Right cardiac atrium (tissue), 5 donors: ENCODE data around the gene IL31. TPM values are rescaled to one million over a fixed set of nuclear protein-coding genes. Genes with fewer than 3 reads are reported as not detected.

Source experiments
- ATAC-seq, 2 donors: fragments of 200-7000 bp; cut with Tn5 transposase; one replicate each; pipeline versions ENCODE4 v1.8.0 to v1.9.1; 2020; ENCODE audit warnings: moderate library complexity in 2 of 2, mild to moderate bottlenecking in 1 of 2
- DNase-seq, 3 donors: peaks; one replicate each; pipeline ENCODE4 v3.0.0-alpha.2; 2020
- H3K27ac ChIP-seq: one replicate; pipeline ENCODE4 v1.5.1; 2013; ENCODE audit warnings: mild to moderate bottlenecking, low read length, control low read depth, moderate library complexity
- H3K27me3 ChIP-seq: one replicate; pipeline ENCODE4 v1.6.1; 2013; ENCODE audit not compliant: control insufficient read depth, insufficient read depth
- H3K4me1 ChIP-seq: one replicate; pipeline ENCODE4 v1.6.1; 2013; ENCODE audit warnings: low read length; ENCODE audit not compliant: control insufficient read depth, insufficient read depth
- H3K4me3 ChIP-seq: one replicate; pipeline ENCODE4 v1.5.1; 2013; ENCODE audit warnings: low read length, control low read depth
- H3K9me3 ChIP-seq: one replicate; pipeline ENCODE4 v1.6.1; 2013; ENCODE audit warnings: low read length; ENCODE audit not compliant: control insufficient read depth
- WGBS: extraction: QIAGEN DNeasy Blood & Tissue Kit; methylation state at CpG from one replicate; pipeline ENCODE4 v1.1.7; 2013; 5-methylcytosine and 5-hydroxymethylcytosine counted together
- intact Hi-C, 4 donors: fragments of 100-400 bp; cut with DNase I; formaldehyde crosslinking; loops; one replicate each; pipeline versions ENCODE4 v1.11.0 to v1.14.0; 2022 to 2023
- polyA plus RNA-seq: library from polyadenylated mRNA; stranded (reverse); fragments of 200-250 nt; gene quantifications from one replicate; pipeline ENCODE4 v1.2.3, GENCODE V29; 2013
- total RNA-seq, 4 donors: library from RNA; stranded (reverse); fragmentation: NEBNext Ultra II Directional; extraction: Animal tissue kit (Norgen Biotek cat#: 25700); gene quantifications; one replicate each; pipeline ENCODE4 v1.2.1, GENCODE V29; 2021
- donor health status: healthy with polysubstance abuse.
- donor health status: DM: no; HTN: yes; CAD: no.
- donor health status: DM: no; HTN: no; CAD: no.
- donor health status: DM: no; HTN: yes; CAD: no; lungs with severe emphysema.
- donor health status: DM: yes; HTN: yes; CAD: no.

The IL31 gene
- total and polyA plus RNA-seq, 5 donors, result not detected

GRCh38 chr12:122171399-122171798 lies 2.6 kb downstream of the IL31 start:
- intact Hi-C loops, result no loop called here
- no peaks in the 10 kb centered on the region for H3K9me3 ChIP-seq
- no peaks in the 10 kb centered on the region for H3K4me1 ChIP-seq
- H3K4me3 ChIP-seq, result no peak overlapping the region
- no peak for DNase-seq
- no peak overlapping the region for H3K27ac ChIP-seq
- no peak for ATAC-seq
- no peaks in the 10 kb centered on the region for H3K27me3 ChIP-seq
- WGBS, result 91% methylated on average over 5 of the region's 5 CpGs

- ATAC-seq, result no peak
- 94% methylated on average over 3 of the region's 3 CpGs for WGBS
- intact Hi-C loops, result no loop called here
- Histone ChIP-seq H3K27me3 (no peaks in the 10 kb centered on the region), H3K9me3 (no peaks in the 10 kb centered on the region), H3K27ac (no peak overlapping the region), H3K4me1 (no peaks in the 10 kb centered on the region), H3K4me3 (no peak overlapping the region)
- no peak for DNase-seq
These were observed 5.5 kb downstream of the IL31 start for GRCh38 chr12:122168492-122168891.

GRCh38 chr12:122167356-122167925 lies 6.6 kb downstream of the IL31 start:
- H3K27me3 ChIP-seq, result no peaks in the 10 kb centered on the region
- DNase-seq, result no peak
- no peak for ATAC-seq
- H3K27ac ChIP-seq, result no peak overlapping the region
- no peaks in the 10 kb centered on the region for H3K4me1 ChIP-seq
- WGBS, result 72% methylated on average over 10 of the region's 10 CpGs
- no peaks in the 10 kb centered on the region for H3K9me3 ChIP-seq
- no peak overlapping the region for H3K4me3 ChIP-seq
- intact Hi-C loops, result no loop called here

- no peak overlapping the region for H3K27ac ChIP-seq
- no peak for DNase-seq
- WGBS, result 83% methylated on average over 22 of the region's 22 CpGs
- intact Hi-C loops, result no loop called here
- ATAC-seq, result no peak
- no peak overlapping the region for H3K4me3 ChIP-seq
- H3K27me3 ChIP-seq, result no peaks in the 10 kb centered on the region
- no peaks in the 10 kb centered on the region for H3K9me3 ChIP-seq
- no peaks in the 10 kb centered on the region for H3K4me1 ChIP-seq
These were observed 7.3 kb downstream of the IL31 start for GRCh38 chr12:122166422-122167349.

GRCh38 chr12:122162976-122163375 lies 11.0 kb downstream of the IL31 start:
- no peaks in the 10 kb centered on the region for H3K4me1 ChIP-seq
- intact Hi-C loops, result no loop called here
- WGBS, result 87% methylated on average over 3 of the region's 3 CpGs

GRCh38 chr12:122161682-122162081 lies 12.3 kb downstream of the IL31 start:
- no peaks in the 10 kb centered on the region for H3K27me3 ChIP-seq
- ATAC-seq, result no peak

More at GRCh38 chr12:122162976-122163375, 11.0 kb downstream of the IL31 start:
- DNase-seq, result no peak
- ATAC-seq, result no peak
- no peaks in the 10 kb centered on the region for H3K27me3 ChIP-seq
- no peaks in the 10 kb centered on the region for H3K9me3 ChIP-seq
- no peak overlapping the region for H3K27ac ChIP-seq
- H3K4me3 ChIP-seq, result no peak overlapping the region

GRCh38 chr12:122160761-122161160 lies 13.3 kb downstream of the IL31 start:
- no peak for DNase-seq
- Histone ChIP-seq H3K27ac (no peak overlapping the region), H3K4me3 (no peak overlapping the region), H3K4me1 (no peaks in the 10 kb centered on the region), H3K27me3 (no peaks in the 10 kb centered on the region), H3K9me3 (no peaks in the 10 kb centered on the region)
- ATAC-seq, result no peak
- intact Hi-C loops, result no loop called here
- 81% methylated on average over 11 of the region's 11 CpGs for WGBS

More at GRCh38 chr12:122161682-122162081, 12.3 kb downstream of the IL31 start:
- WGBS, result 60% methylated on average over 8 of the region's 8 CpGs
- Histone ChIP-seq H3K4me3 (no peak overlapping the region), H3K4me1 (no peaks in the 10 kb centered on the region), H3K27ac (no peak overlapping the region), H3K9me3 (no peaks in the 10 kb centered on the region)
- DNase-seq, result no peak
- intact Hi-C loops, result no loop called here

- intact Hi-C loops, result no loop called here
- WGBS, result 59% methylated on average over 4 of the region's 4 CpGs
These were observed 14.1 kb downstream of the IL31 start for GRCh38 chr12:122159882-122160281.

GRCh38 chr12:122158700-122159285 lies 15.2 kb downstream of the IL31 start:
- no peaks in the 10 kb centered on the region for H3K9me3 ChIP-seq
- no peak overlapping the region for H3K4me3 ChIP-seq
- no peaks in the 10 kb centered on the region for H3K4me1 ChIP-seq
- no peaks in the 10 kb centered on the region for H3K27me3 ChIP-seq
- ATAC-seq (no peak), DNase-seq (no peak)
- intact Hi-C loops, result no loop called here
- 89% methylated on average over 7 of the region's 7 CpGs for WGBS
- no peak overlapping the region for H3K27ac ChIP-seq

More at GRCh38 chr12:122159882-122160281, 14.1 kb downstream of the IL31 start:
- H3K9me3 ChIP-seq, result no peaks in the 10 kb centered on the region
- ATAC-seq, result no peak
- no peaks in the 10 kb centered on the region for H3K27me3 ChIP-seq
- H3K27ac ChIP-seq, result no peak overlapping the region
- DNase-seq, result no peak
- H3K4me3 ChIP-seq, result no peak overlapping the region
- no peaks in the 10 kb centered on the region for H3K4me1 ChIP-seq

- no peak for ATAC-seq
- no peaks in the 10 kb centered on the region for H3K4me1 ChIP-seq
- H3K27ac ChIP-seq, result no peak overlapping the region
These were observed 18.3 kb downstream of the IL31 start for GRCh38 chr12:122155705-122156104.

GRCh38 chr12:122152754-122153153 lies 21.3 kb downstream of the IL31 start:
- intact Hi-C loops, result no loop called here
- Histone ChIP-seq H3K9me3 (no peaks in the 10 kb centered on the region), H3K4me3 (no peak overlapping the region), H3K27ac (no peak overlapping the region), H3K4me1 (no peaks in the 10 kb centered on the region), H3K27me3 (no peaks in the 10 kb centered on the region)
- ATAC-seq (no peak), DNase-seq (no peak)
- WGBS, result 76% methylated on average over 9 of the region's 9 CpGs

More at GRCh38 chr12:122155705-122156104, 18.3 kb downstream of the IL31 start:
- WGBS, result 63% methylated on average over 10 of the region's 10 CpGs
- DNase-seq, result no peak
- Histone ChIP-seq H3K4me3 (no peak overlapping the region), H3K9me3 (no peaks in the 10 kb centered on the region), H3K27me3 (no peaks in the 10 kb centered on the region)
- intact Hi-C loops, result no loop called here
